ENCODE measurements around the gene MPHOSPH9.

The MPHOSPH9 gene

GRCh38 chr12:123164710-123165261 lies 68.2 kb downstream of the MPHOSPH9 start:
- no peak for TF ChIP-seq SIN3A (IDR thresholded peaks at IDR 0.05; ENCODE audit: borderline replicate concordance, insufficient read depth, low read length)
- TF ChIP-seq REST (IDR thresholded peaks at IDR 0.05; ENCODE audit: insufficient read depth in 1 of 2, low read depth in 2 of 2, low read length in 2 of 2), result no peak
- no peak for TF ChIP-seq TAF1 (IDR thresholded peaks at IDR 0.05; ENCODE audit: borderline replicate concordance, insufficient read depth, low read length)
- no peak for TF ChIP-seq POLR2AphosphoS5 (IDR thresholded peaks at IDR 0.05; ENCODE audit: low read depth, low read length)
- no peak for TF ChIP-seq FOXP2 (optimal IDR thresholded peaks at IDR 0.05; ENCODE audit: borderline replicate concordance, extremely low read depth, extremely low read length, insufficient read depth)

- TF ChIP-seq SIN3A (IDR thresholded peaks at IDR 0.05; ENCODE audit: borderline replicate concordance, insufficient read depth, low read length) (no peak), TAF1 (IDR thresholded peaks at IDR 0.05; ENCODE audit: borderline replicate concordance, insufficient read depth, low read length) (no peak), FOXP2 (optimal IDR thresholded peaks at IDR 0.05; ENCODE audit: borderline replicate concordance, extremely low read depth, extremely low read length, insufficient read depth) (no peak), REST (IDR thresholded peaks at IDR 0.05; ENCODE audit: insufficient read depth in 1 of 2, low read depth in 2 of 2, low read length in 2 of 2) (no peak), POLR2AphosphoS5 (IDR thresholded peaks at IDR 0.05; ENCODE audit: low read depth, low read length) (no peak)
Measured at GRCh38 chr12:123164222-123164621, 68.7 kb downstream of the MPHOSPH9 start.

- TF ChIP-seq SIN3A (IDR thresholded peaks at IDR 0.05; ENCODE audit: borderline replicate concordance, insufficient read depth, low read length), result no peak
- TF ChIP-seq REST (IDR thresholded peaks at IDR 0.05; ENCODE audit: insufficient read depth in 1 of 2, low read depth in 2 of 2, low read length in 2 of 2), result no peak
- no peak for TF ChIP-seq POLR2AphosphoS5 (IDR thresholded peaks at IDR 0.05; ENCODE audit: low read depth, low read length)
- no peak for TF ChIP-seq TAF1 (IDR thresholded peaks at IDR 0.05; ENCODE audit: borderline replicate concordance, insufficient read depth, low read length)
- no peak for TF ChIP-seq FOXP2 (optimal IDR thresholded peaks at IDR 0.05; ENCODE audit: borderline replicate concordance, extremely low read depth, extremely low read length, insufficient read depth)
Measured at GRCh38 chr12:123163227-123163626, 69.7 kb downstream of the MPHOSPH9 start.

- no peak for TF ChIP-seq FOXP2 (optimal IDR thresholded peaks at IDR 0.05; ENCODE audit: borderline replicate concordance, extremely low read depth, extremely low read length, insufficient read depth)
- TF ChIP-seq REST (IDR thresholded peaks at IDR 0.05; ENCODE audit: insufficient read depth in 1 of 2, low read depth in 2 of 2, low read length in 2 of 2), result no peak
- no peak for TF ChIP-seq TAF1 (IDR thresholded peaks at IDR 0.05; ENCODE audit: borderline replicate concordance, insufficient read depth, low read length)
- no peak for TF ChIP-seq POLR2AphosphoS5 (IDR thresholded peaks at IDR 0.05; ENCODE audit: low read depth, low read length)
- no peak for TF ChIP-seq SIN3A (IDR thresholded peaks at IDR 0.05; ENCODE audit: borderline replicate concordance, insufficient read depth, low read length)
Measured at GRCh38 chr12:123160801-123161487, 72.0 kb downstream of the MPHOSPH9 start.

Data from PFSK-1 (cell line).